Spleen (tissue), 11 donors: ENCODE data around the gene ATP6V0B. TPM values are rescaled to one million over a fixed set of nuclear protein-coding genes. Genes with fewer than 3 reads are reported as not detected.

Source experiments
- DNase-seq: peaks from one replicate; pipeline ENCODE4 v3.0.0-alpha.2; 2020
- H3K27ac ChIP-seq, 8 donors: fragments of 200-600 bp; sonication (generic) in 7 of 8; 1 replicate in 4 of 8; 2 replicates in 4 of 8; pipeline versions ENCODE4 v1.5.0 to v1.8.0; 2016 to 2021; ENCODE audit warnings: inconsistent platforms in 4 of 8, mild to moderate bottlenecking in 4 of 8, moderate library complexity in 1 of 8
- H3K27me3 ChIP-seq, 7 donors: fragments of 200-600 bp; sonication (generic) in 6 of 7; replicated peaks in 1 of 7; 1 replicate in 4 of 7; 2 replicates in 3 of 7; pipeline versions ENCODE4 v1.5.0 to v1.8.0; 2016 to 2021; ENCODE audit warnings: inconsistent platforms in 3 of 7, mild to moderate bottlenecking in 1 of 7
- H3K36me3 ChIP-seq, 6 donors: fragments of 200-600 bp; sonication (generic) in 5 of 6; 1 replicate in 4 of 6; 2 replicates in 2 of 6; pipeline versions ENCODE4 v1.5.0 to v1.8.0; 2016 to 2021; ENCODE audit warnings: inconsistent platforms in 2 of 6
- H3K4me1 ChIP-seq, 6 donors: fragments of 200-600 bp; sonication (generic) in 5 of 6; 1 replicate in 3 of 6; 2 replicates in 3 of 6; pipeline versions ENCODE4 v1.5.0 to v1.8.0; 2016 to 2021; ENCODE audit warnings: inconsistent platforms in 3 of 6
- H3K4me3 ChIP-seq, 8 donors: fragments of 200-600 bp; sonication (generic) in 7 of 8; 1 replicate in 4 of 8; 2 replicates in 4 of 8; pipeline versions ENCODE4 v1.5.0 to v1.8.0; 2016 to 2021; ENCODE audit warnings: inconsistent platforms in 4 of 8, mild to moderate bottlenecking in 4 of 8, moderate library complexity in 2 of 8
- H3K9me3 ChIP-seq, 8 donors: fragments of 200-600 bp; sonication (generic) in 7 of 8; 1 replicate in 4 of 8; 2 replicates in 4 of 8; pipeline versions ENCODE4 v1.5.0 to v1.8.0; 2016 to 2021; ENCODE audit warnings: inconsistent platforms in 4 of 8
- POLR2A ChIP-seq, 3 donors: fragments of 450-650 bp; IDR thresholded peaks; one replicate each; pipeline ENCODE4 v1.5.1; 2017; ENCODE audit warnings: antibody characterized with exemption in 3 of 3, mild to moderate bottlenecking in 1 of 3
- POLR2AphosphoS5 ChIP-seq, 3 donors: sonication (generic); formaldehyde crosslinking; IDR thresholded peaks; one replicate each; pipeline ENCODE4 v1.5.1; 2017; ENCODE audit warnings: antibody characterized with exemption in 3 of 3
- WGBS, 5 donors: extraction: QIAGEN DNeasy Blood & Tissue Kit in 3 of 5; methylation state at CpG; one replicate each; pipeline versions ENCODE4 v1.1.5 to v1.1.7; 2013 to 2018; 5-methylcytosine and 5-hydroxymethylcytosine counted together
- intact Hi-C: fragments of 100-400 bp; cut with DNase I; formaldehyde crosslinking; loops from one replicate; pipeline ENCODE4 v1.15.0; 2023; ENCODE audit warnings: low total_unique reads
- polyA plus RNA-seq, 3 donors: library from polyadenylated mRNA; stranded (reverse); fragments of 200-250 nt; gene quantifications; one replicate each; pipeline ENCODE4 v1.2.1, GENCODE V29; 2013
- total RNA-seq, 7 donors: library from RNA; depleted of rRNA in 3 of 7; stranded (reverse); fragments of >200 nt in 3 of 7; fragmentation: NEBNext Ultra II Directional in 4 of 7; extraction: Animal tissue kit (Norgen Biotek cat#: 25700) in 4 of 7; gene quantifications; one replicate each; pipeline versions ENCODE4 v1.1.0 to v1.2.1, GENCODE V29; 2016 to 2021
- TF ChIP-seq, protein P1 (sequence below), 11 experiments: fragments of 200-600 bp in 7 of 11; fragments of 450-650 bp in 4 of 11; sonication (generic) in 4 of 11; IDR thresholded peaks in 8 of 11; conservative IDR thresholded peaks in 3 of 11; 1 replicate in 7 of 11; 2 replicates in 4 of 11; pipeline versions ENCODE4 v1.4.0 to v1.8.0; 2016 to 2021; ENCODE audit warnings: antibody characterized with exemption in 11 of 11, inconsistent platforms in 4 of 11, mild to moderate bottlenecking in 1 of 11
- donor health status: healthy with polysubstance abuse.
- donor health status: DM: no; HTN: no; CAD: no; lungs with moderate emphysema.
- donor health status: DM: no; HTN: no; CAD: no.
- donor health status: Bipolar disorder and iron deficiency.
- donor health status: healthy.
- donor health status: DM: no; HTN: no; CAD: no.
- donor health status: DM: yes; HTN: yes; CAD: no.

Gene ATP6V0B
- total and polyA plus RNA-seq, 10 donors, result 124 to 219 (median 177) TPM

DNA sequence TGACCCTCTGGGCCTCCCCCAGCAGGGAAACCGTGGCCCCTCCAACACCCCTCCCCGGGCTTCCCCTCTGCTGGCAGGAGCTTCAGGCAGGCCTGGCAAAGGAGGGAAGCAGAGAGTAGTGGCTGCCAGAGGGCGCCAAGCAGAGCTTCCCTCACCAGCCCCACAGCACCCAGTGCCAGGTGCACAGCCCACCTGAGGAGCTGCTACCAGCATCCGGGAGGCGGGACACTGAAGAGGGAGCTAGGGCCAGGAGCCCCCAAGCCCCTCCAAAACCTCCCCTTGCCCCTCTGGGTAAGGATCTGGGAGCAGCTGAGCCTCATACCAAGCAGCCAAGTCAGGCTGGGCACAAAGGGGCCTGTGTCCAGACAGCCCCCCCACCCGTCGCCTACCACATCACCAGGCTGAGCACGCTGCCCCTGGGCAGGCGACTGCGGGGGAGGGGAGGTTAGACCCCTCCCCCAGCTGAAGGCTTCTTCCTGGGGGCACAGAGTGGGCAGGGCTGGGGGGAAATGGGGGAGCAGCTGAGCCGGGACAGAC, 36.2 kb downstream of the ATP6V0B start:
- TF ChIP-seq, protein P1, sequence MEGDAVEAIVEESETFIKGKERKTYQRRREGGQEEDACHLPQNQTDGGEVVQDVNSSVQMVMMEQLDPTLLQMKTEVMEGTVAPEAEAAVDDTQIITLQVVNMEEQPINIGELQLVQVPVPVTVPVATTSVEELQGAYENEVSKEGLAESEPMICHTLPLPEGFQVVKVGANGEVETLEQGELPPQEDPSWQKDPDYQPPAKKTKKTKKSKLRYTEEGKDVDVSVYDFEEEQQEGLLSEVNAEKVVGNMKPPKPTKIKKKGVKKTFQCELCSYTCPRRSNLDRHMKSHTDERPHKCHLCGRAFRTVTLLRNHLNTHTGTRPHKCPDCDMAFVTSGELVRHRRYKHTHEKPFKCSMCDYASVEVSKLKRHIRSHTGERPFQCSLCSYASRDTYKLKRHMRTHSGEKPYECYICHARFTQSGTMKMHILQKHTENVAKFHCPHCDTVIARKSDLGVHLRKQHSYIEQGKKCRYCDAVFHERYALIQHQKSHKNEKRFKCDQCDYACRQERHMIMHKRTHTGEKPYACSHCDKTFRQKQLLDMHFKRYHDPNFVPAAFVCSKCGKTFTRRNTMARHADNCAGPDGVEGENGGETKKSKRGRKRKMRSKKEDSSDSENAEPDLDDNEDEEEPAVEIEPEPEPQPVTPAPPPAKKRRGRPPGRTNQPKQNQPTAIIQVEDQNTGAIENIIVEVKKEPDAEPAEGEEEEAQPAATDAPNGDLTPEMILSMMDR (IDR thresholded peaks at IDR 0.05 in 8 of 11, conservative IDR thresholded peaks at IDR 0.05 in 3 of 11), result no peak
- TF ChIP-seq POLR2AphosphoS5 (IDR thresholded peaks at IDR 0.05), result no peak
- H3K27me3 ChIP-seq, result no peaks in the 10 kb centered on the region
- DNase-seq, result no peak
- no peak overlapping the region for H3K27ac ChIP-seq
- WGBS, 5 donors, result 67 to 90% (median 80%) methylated on average over 2 to 11 of the region's 11 CpGs
- peaks cover 0 to 2% (median 0%) of the 10 kb centered on the region in 6 donors for H3K4me1 ChIP-seq
- intact Hi-C loops, result no loop called here
- no peaks in the 10 kb centered on the region for H3K36me3 ChIP-seq
- no peaks in the 10 kb centered on the region for H3K9me3 ChIP-seq
- no peak overlapping the region for H3K4me3 ChIP-seq

DNA sequence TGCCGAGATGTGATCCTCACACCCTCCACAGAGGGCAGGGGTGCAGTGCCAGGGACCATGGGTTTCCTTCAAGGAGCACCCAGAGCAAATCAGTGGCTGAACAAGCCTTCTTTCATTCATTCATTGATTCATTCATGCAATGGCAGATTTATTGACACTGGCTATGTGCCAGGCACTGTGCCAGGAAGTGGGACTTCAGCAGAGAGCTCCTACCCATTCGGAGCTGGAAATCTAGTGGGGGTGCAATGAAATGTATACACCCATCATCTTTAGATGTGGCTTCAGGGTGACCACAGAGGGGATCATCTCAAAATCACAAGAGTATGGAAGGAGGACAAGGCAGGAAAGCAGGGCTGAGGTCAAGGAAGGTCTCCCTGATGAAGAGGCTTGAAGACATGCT, 37.6 kb downstream of the ATP6V0B start:
- Histone ChIP-seq H3K27me3 (no peaks in the 10 kb centered on the region), H3K36me3 (no peaks in the 10 kb centered on the region), H3K4me3 (no peak overlapping the region), H3K27ac (no peak overlapping the region), H3K4me1 (no peaks in the 10 kb centered on the region), H3K9me3 (no peaks in the 10 kb centered on the region)
- WGBS, 5 donors, result 55 to 74% (median 66%) methylated on average over 2 of the region's 2 CpGs
- no peak for DNase-seq
- intact Hi-C loops, result no loop called here
- TF ChIP-seq, protein P1 (IDR thresholded peaks at IDR 0.05 in 8 of 11, conservative IDR thresholded peaks at IDR 0.05 in 3 of 11), result no peak
- TF ChIP-seq POLR2AphosphoS5 (IDR thresholded peaks at IDR 0.05) (no peak), POLR2A (IDR thresholded peaks at IDR 0.05) (no peak)

DNA sequence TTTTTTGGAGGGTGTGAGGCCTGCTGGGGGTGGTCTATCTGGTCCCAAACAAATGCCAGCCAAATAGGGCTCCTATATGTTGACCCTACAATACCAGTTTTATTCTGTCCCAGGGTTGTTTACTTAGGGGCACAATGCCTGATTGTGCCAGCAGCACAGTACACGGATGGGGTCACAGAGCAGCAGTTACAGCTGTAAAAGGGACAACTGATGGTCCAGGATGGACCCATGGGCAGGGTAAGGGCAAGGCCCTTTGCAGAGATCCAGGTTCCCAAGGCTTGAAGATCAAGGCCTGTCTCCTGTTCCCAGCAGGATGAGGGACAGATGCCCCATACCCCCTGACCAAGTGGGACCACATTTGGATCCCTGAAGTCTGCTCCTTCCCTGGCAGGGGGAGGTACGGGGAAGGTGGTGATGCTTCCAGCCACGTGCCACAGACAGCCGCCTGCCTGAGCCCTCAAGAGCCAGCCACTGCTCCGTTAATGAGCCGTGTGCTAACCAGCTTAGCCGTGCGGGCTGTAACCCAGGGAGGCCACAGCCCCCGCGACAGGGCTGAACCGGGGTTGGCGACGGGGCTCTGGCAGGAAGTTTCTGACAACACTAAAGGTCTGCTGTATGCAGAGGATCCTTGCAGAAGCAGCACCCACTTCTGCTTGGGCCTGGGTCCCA, 38.3 kb downstream of the ATP6V0B start:
- intact Hi-C loops, result no loop called here
- no peaks in the 10 kb centered on the region for H3K27me3 ChIP-seq
- TF ChIP-seq POLR2A (IDR thresholded peaks at IDR 0.05) (no peak), POLR2AphosphoS5 (IDR thresholded peaks at IDR 0.05) (no peak)
- TF ChIP-seq, protein P1 (IDR thresholded peaks at IDR 0.05 in 8 of 11, conservative IDR thresholded peaks at IDR 0.05 in 3 of 11), result no peak
- no peak for DNase-seq
- no peak overlapping the region for H3K4me3 ChIP-seq
- H3K36me3 ChIP-seq, result no peaks in the 10 kb centered on the region
- H3K27ac ChIP-seq, result no peak overlapping the region
- H3K4me1 ChIP-seq, result no peaks in the 10 kb centered on the region
- no peaks in the 10 kb centered on the region for H3K9me3 ChIP-seq
- WGBS, 5 donors, result 22 to 54% (median 32%) methylated on average over 10 to 13 of the region's 13 CpGs

DNA sequence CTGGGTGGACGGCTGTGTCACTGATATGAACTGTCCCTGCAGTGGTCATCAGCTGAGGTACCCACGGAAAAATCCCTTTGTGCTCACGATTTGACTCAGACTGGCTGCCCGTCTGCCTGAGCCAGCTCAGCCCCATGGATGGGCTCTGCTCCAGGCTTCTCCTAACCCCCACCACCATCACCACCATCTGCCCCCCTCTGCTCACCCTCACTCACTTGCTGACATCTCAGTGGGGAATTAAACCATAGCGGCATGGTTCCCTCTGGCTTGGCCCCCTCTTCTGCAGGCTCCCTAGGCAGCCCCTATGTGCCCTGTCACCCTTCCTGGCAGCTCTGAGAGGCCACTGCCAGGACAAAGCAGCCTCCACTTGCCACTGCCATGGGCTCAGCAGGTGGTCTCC, 39.2 kb downstream of the ATP6V0B start:
- intact Hi-C loops, result no loop called here
- no peak overlapping the region for H3K4me3 ChIP-seq
- DNase-seq, result no peak
- WGBS, 5 donors, result 75 to 90% (median 77%) methylated on average over 5 of the region's 5 CpGs
- H3K27ac ChIP-seq, result no peak overlapping the region
- H3K4me1 ChIP-seq, result no peaks in the 10 kb centered on the region
- TF ChIP-seq POLR2AphosphoS5 (IDR thresholded peaks at IDR 0.05), result no peak
- TF ChIP-seq, protein P1 (IDR thresholded peaks at IDR 0.05 in 8 of 11, conservative IDR thresholded peaks at IDR 0.05 in 3 of 11), result no peak
- TF ChIP-seq POLR2A (IDR thresholded peaks at IDR 0.05), result no peak
- no peaks in the 10 kb centered on the region for H3K9me3 ChIP-seq
- no peaks in the 10 kb centered on the region for H3K36me3 ChIP-seq
- H3K27me3 ChIP-seq, result no peaks in the 10 kb centered on the region
